GM19452 (cell line): ENCODE data around the gene AMBN.

Experiments used
- ATAC-seq: cut with Tn5 transposase; IDR thresholded peaks from one replicate; pipeline ENCODE4 v1.9.1; 2021; ENCODE audit not compliant: unreplicated experiment

Gene AMBN, protein sequence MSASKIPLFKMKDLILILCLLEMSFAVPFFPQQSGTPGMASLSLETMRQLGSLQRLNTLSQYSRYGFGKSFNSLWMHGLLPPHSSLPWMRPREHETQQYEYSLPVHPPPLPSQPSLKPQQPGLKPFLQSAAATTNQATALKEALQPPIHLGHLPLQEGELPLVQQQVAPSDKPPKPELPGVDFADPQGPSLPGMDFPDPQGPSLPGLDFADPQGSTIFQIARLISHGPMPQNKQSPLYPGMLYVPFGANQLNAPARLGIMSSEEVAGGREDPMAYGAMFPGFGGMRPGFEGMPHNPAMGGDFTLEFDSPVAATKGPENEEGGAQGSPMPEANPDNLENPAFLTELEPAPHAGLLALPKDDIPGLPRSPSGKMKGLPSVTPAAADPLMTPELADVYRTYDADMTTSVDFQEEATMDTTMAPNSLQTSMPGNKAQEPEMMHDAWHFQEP

DNA sequence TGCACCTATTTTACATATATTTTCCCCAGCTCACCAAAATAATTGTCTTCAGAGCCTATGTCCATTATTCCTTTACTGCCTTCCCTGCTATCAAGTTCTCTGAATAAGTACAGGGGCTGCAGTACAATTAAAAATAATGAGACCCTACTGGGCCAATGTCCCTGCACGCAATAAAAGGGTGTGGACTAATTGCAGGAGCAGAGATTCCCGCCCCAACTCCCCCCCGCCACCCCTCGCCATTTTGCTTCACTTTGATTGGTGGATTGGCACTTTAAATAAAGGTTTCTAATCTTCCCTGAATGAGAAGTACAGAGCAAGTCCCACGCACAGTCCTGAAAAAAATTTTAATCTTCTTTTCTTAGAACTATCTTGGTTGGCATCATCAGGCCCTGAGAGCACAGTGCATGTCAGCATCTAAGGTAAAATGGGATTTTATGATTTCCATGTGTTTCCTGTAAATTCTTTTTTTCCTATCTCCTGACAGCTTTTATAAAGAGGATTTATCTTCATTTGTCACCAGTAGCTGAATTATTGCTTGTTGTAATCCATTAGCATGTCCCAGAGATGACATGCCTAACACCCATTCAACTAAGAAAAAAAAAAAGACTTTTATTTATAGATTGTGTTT is at the start of gene AMBN:
TSS of gene AMBN (plus strand) at position 302 of the 628 bp plus-strand sequence. CDS start at position 405, 103 bp downstream.
- ATAC-seq: no peak

DNA sequence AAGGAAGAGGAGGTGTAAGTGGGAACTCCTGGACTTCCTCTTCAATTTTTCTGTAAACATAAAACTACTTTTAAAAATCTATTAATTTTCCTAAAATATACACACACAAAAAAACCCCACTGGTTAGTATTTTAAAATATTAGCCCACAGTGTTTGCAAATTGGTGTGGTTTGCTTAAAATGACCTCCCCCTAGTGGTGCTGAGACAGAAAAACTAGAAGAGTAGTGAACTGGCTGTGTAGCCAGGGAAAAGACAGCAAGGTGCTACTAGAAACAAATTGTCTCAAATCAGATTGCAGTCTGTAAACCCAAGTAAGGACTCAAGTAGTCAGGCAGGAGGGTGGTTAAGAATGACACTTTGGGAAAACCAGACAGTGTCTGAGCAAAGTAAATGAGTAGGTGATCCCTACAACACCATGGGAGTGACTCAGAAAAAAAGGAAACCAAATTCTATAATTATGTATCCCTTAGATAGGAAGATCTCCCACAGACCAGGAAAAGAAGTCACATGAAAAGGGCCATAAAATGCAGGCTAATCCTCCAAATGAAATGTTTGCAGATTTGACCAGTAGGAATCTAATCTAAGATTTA is 47.7 kb upstream of the AMBN start:
- ATAC-seq: peak; percentile 67

DNA sequence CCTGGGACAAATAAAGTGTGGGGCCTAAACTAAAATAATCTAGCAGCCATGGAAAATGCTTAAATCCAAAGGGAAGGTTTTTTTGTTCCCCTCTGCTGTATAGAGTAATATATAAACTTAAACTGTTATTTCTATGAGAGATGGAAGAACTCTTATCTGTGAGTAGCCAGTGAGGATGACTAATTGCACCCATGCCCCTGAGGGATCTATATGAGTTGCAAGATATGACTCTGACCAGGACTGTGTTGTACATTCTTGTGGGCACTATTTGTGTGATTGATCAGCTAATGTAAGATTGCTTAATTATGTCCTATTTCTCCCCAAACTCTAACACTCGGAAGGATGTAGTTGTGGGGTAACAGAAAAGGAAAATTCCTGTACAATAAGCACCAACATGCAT is 35.2 kb upstream of the AMBN start:
- ATAC-seq: no peak

DNA sequence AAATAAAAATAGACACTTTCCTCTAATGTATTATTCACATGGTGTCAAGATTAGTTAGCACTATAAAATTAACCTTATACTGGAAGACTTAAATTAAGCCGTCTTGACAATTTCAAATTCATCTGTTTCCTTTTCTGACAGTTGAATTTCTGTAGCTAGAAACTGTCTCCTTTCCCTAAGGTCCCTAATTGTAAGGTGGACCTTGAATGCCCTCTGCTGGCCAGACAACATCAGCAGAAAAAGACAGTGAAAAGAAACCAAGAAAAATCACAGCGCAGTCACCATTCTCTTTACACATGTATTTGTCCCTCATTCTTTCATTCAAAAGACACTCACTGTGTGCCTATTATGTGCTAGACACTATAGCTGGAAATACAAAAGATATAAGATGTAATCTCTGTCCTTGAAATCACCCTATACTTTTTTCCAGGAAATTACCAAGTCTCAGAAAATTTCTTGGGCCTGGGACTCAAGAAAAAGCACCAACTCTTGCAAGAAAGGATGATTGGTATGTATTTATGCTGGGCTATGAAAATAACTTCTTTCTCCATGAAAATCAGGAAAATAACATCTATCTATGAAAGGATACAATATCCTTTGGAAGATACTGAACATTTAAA is 32.7 kb upstream of the AMBN start:
- ATAC-seq: peak; percentile 84

DNA sequence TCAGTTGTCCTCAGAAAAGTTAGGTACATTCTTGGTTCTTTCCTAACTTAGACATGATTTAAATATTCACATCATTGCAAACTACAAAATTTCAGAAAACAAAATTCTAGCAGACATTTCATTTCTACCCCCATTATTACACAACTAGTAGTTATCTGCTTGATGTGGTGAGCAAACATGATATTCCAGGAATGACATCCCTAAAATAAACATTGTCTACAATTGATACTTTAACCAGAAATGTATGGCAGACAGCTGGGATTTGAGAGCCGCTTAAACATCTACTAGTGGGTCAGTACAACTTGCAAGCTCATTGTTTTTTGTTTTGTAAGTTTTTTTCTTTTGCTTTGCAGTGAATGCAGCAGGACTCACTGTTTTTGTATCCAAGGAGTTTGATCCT is 32.1 kb upstream of the AMBN start:
- no peak for ATAC-seq

DNA sequence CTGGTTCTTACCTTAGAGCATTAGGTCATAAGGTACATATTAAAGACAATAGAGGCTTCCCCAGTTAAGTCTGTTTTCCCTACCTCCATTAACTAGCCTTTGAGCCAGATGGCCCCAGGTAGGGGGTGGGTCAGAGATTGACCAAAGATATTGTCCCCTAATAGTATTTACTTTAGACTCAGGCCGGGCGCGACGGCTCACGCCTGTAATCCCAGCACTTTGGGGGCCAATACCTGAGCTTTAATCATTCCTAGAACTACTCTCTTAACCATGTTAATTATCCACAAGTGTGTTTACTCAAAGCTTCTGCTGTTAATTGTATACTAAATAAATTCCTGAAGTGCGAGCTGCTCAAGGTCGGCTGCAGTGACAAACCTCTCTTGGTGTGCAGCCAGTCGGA is 28.0 kb upstream of the AMBN start:
- ATAC-seq: no peak

DNA sequence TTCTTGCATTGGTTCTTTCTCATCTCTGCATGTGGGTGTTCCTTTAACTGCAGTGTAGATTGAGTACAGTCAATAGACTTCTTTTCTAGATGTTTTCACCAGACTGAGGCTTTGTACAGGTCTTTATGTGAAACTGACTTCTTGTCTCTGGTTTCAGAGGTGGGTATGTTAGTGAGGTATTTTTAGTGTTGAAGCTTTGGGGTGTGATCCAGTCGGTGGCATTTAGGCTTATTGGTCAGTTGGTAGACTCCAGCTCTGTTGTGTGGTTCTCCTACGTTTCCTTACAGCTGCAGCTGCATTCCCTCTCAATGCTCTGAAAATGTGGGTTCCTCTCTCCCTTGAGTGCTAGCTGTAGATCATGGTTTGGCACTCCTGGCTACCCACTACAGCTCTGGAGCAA is 21.3 kb upstream of the AMBN start:
- no peak for ATAC-seq

DNA sequence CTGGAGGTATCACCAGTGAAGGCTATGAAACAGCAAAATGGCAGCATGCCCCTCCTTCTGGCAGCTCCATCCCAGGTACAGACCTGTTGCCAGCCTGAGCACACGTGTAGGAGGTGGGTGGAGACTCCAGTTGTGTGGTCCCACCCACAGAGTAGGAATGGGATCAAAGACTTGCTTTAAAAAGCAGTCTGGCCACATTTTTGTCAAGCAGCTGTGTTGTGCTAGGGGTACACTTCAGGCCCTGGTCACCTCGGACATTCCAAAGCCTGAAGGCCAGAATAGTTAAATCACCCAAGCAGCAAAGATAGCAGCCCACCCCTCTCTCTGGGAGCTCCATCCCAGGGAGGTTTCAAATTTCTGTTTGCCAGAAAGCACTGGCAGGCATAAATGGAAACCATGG is 20.3 kb upstream of the AMBN start:
- no peak for ATAC-seq

DNA sequence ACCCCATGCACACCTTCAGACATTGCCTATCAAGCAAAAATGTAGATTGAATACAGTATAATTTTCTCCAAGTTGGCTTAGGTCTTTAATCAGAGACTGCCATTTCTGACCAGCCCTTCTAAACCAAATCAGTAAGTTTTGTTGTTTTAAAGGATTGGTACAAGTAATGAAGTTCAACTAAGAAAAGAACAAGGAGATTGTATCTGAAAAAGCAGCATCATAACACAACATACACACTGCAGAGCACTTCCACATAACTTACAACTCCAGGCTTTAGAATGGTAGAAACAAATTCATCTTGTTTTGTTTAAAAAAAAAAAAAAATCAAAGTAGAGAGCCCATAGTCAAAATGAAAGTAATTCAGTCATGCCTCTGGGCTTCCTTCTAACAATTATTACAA is 16.1 kb upstream of the AMBN start:
- ATAC-seq: no peak

DNA sequence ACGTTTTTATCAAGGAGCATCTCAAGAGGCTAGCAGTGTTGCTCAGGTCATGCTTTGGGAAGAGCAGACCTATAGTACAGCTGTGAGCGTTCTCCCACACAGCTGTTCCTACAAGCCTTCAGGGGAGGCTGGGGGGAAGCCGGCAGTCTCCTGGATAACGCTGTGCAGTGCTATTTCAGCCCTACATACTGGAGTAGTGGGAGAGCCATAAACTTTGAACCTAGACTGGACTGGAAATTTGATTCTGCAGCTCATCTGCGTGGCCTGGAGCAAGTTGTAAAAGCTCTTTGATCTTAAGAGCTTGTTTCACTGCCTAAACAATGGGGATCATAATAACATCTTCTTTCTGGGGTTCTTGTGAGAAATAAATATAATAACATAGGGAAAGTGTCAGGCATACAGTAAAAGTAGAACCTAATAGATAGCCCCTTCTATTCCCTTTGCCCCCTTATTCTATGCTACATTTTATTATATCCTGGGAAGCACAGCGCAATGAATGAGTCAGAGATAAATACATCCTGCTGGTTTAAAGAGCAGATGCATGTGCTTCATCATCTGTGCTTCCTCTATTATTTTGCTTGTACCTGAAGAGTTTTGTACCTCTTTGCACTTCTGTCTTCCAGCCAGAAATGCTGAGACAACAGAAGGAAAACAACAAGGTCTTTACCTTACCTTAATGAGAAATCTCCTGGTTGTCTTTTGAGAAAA is 14.7 kb upstream of the AMBN start:
- ATAC-seq: no peak

DNA sequence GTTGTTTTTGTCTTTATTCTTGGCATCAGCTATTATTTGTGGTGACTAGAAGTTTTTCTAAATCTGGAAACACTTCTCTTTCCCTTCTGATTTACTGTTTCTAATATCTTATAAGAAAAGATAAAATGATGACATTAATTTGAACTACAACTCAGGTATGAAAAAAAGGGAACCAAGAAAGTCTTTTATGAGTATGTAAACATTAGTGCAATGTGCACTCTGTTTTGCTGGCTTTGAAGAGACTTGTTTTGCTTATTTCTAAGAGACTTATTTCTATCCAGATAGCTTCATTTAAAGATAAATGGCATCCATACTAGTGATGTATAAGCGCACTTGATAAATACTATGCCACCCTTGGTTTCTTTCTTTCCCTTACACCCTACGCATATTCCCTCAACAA is 10.1 kb upstream of the AMBN start:
- no peak for ATAC-seq

DNA sequence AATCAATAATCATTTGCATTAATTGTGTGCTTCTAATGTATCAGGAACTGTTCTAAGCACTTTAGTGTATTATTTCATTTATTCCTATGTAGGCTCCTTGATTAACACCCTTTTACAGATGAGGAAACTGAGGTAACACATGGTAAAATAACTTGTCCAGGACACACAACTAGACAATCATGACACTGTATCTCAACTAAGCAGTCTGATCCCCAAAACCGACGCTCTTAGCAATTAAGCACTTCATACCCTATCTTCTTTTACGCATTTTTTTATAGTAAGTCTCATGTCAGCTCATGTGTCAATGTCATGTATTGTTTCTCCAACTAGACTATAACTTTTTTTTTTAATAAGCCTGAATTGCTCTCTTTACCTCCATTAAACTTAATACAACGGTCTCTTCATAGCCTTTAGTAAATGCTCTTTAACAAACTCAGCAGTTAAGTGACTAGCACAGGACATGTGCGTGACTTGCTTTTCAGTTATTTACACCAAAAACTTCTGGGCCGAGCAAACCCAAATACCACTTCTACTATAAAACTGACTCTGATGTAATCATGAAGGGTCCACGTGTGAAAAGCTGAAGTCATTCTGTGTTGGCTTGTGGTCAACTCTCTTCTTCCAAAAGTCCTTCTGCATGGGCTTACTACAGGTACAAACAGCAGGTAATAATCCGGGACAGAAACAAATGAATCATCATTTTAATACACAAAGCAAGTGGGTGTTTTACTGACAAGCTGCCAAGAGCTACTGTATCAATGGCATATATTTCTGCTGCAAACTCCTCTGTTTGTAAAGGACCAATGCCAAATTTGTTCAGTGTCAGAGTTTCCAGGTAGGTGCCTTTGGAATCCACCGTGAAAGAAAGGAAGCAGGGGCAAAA is 7.9 kb upstream of the AMBN start:
- ATAC-seq: no peak

DNA sequence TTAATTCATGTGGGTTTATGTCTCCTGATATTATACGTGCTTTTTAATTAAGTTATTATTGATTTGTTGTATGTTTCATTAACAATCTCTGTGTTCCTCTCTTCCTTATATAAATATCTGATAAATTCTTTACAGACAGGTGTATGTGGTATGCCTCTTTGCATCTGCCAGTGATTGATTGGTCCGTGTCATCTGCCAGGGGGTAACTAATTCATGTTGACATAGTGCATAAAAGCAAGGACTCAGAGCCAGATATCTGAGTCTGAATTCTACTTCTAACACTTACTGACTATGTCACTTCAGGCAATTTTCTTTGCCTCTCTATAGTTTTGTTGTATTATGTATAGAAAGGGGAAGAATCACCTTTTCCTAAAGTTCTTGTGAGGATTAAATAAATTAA is 5.2 kb upstream of the AMBN start:
- ATAC-seq: no peak

DNA sequence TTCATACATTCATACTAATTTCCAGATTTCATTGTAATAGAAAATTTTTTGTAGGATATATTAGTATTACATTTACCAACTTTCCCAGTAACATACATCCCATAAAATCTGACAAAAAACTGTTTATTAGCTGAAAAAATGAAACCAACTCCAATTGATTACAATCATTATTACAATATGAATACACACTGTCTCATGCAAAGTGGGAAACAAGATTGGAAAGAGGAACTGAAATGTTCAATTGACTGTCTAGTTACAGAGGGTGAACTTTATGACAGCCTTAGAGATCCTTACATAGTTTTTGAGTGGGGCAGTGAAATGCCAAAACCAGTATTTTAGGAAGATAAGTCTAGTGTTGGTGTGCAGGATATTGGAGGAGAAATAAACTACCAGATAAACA is 2.3 kb upstream of the AMBN start:
- peak; percentile 97 for ATAC-seq

DNA sequence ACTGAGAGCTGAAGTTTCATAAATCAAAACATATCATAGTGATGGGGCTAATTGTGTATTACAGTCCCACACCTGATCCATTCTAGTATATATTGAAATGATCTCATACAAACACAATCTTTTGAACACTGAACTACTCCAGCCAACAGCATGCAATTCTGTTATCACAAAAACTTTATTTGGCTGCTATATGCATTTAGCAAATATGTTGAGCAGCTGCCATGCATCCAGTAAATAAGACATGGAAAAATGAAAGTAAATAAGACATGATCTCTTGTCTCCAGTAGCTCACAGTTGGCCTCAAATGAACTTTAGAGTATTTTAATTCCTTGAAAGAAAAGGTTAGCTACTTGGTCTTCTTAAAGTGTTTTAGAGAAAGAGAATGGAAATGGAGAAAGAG is 2.1 kb downstream of the AMBN start:
- no peak for ATAC-seq

DNA sequence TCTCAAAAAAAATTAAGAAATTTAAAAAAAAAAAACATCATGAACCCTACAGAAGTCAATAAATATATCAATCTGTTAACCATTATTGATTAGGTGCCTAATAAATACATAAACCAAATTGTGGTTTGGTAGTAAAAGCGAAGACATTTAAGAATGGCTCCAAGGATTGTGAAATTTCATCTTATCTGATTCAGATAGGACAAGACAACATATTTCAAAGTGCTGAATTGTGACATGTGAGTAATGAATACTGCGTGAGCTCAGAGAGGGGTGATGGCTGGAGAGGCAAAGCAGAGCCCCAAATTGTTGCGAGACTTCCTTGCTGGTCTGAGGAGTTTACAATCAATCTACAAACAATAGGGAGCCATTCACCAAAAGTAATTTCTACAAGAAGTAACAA is 8.2 kb downstream of the AMBN start:
- no peak for ATAC-seq

DNA sequence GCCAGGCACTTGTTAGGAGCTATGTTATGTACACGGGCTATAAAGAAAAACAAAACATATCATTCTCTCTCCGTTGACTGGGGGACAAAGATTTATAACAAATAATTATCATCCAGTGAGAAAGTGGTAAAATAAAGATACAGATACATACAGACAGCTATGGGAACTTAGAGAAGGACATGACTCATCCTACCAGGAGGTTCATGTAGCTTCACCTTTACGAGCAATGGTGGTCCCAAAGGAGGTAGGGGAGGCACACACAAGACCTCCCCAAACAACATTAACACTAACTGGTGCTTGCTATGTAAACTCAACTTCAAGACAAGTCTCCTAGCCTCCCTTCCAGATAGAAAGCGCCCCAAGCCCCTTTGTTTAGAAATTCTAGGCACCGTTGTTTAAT is 8.9 kb downstream of the AMBN start:
- no peak for ATAC-seq

DNA sequence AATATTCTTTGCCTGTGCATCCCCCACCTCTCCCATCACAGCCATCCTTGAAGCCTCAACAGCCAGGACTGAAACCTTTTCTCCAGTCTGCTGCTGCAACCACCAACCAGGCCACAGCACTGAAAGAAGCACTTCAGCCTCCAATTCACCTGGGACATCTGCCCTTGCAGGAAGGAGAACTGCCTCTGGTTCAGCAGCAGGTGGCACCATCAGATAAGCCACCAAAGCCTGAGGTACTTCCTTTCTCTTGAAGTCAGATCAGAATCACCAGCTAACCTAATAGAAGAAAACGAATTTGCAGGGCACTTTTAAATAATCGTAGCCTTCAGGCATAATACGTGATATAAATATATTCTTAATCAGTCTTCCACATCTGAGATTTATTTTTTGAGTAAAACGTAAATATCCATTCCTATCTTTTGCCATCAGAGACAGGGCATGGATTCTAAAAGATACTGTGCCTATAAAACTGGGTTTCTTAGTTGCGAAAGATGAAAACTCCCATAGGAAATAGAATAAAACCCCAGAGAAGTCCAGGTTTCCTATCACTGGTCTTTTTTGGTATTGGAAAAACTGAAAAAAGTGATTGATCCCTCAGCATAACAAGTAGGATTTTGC is 9.5 kb downstream of the AMBN start:
- peak; percentile 98 for ATAC-seq

DNA sequence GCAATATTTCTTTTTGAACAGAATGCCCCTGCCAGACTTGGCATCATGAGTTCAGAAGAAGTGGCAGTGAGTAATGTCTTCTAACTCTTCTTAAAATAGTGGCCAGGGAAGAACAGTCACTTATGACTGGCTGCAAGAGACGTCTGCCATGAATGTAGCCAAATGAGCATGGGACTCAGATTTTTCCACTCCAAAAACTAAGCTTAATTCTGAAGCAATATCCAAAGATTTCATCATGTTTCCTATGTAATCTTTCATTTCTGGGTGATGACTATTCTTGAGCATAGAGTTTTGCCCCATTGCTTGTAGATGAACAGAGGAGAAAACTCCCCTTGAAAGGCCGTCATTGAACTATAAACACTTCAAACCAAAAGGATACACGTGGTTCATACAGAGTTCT is 11.8 kb downstream of the AMBN start:
- ATAC-seq: no peak

DNA sequence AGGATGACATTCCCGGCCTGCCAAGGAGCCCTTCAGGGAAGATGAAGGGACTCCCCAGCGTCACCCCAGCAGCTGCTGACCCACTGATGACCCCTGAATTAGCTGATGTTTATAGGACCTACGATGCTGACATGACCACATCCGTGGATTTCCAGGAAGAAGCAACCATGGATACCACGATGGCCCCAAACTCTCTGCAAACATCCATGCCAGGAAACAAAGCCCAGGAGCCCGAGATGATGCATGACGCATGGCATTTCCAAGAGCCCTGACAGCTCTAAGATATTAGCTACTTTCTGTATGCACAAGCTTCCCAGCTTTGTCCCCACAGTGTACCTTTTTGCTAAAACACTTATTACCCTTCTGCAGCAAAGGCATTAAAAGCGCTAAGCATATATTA is 14.4 kb downstream of the AMBN start:
- no peak for ATAC-seq
